B cell (primary cell): ENCODE data around the gene ZSCAN30. TPM values are rescaled to one million over a fixed set of nuclear protein-coding genes. Genes with fewer than 3 reads are reported as not detected.

Experiments used
- ATAC-seq: fragments of 200-7000 bp; cut with Tn5 transposase; one replicate; pipeline ENCODE4 v1.10.0; 2021; ENCODE audit warnings: low read depth, mild to moderate bottlenecking, moderate number of reproducible peaks, moderate library complexity
- CTCF ChIA-PET: fragments of 350-600 bp; sonication (Branson Sonifier 250); formaldehyde crosslinking; loops from one replicate; lab custom pipeline; 2021; ENCODE audit warnings: antibody characterized with exemption, inconsistent platforms; lab: Charles Lee
- POLR2A ChIA-PET: fragments of 350-600 bp; sonication (Branson Sonifier 250); formaldehyde crosslinking; loops from one replicate; lab custom pipeline; 2021; ENCODE audit warnings: antibody characterized with exemption; lab: Charles Lee
- DNase-seq: peaks from one replicate; pipeline ENCODE4 v3.0.0; 2013
- H2AFZ ChIP-seq: 2 replicates; pipeline ENCODE4 v1.6.1; 2012; ENCODE audit warnings: mild to moderate bottlenecking, low read depth, low read length; ENCODE audit not compliant: insufficient read depth, poor library complexity, severe bottlenecking
- H3K27ac ChIP-seq, 2 donors: 1 replicate in 1 of 2; 2 replicates in 1 of 2; pipeline ENCODE4 v1.5.1; 2012 to 2013; ENCODE audit warnings: low read length in 2 of 2, mild to moderate bottlenecking in 2 of 2, moderate library complexity in 1 of 2
- H3K27me3 ChIP-seq, 4 experiments: fragments of 200-600 bp in 1 of 4; sonication (generic) in 1 of 4; replicated peaks in 1 of 4; 1 replicate in 2 of 4; 2 replicates in 2 of 4; pipeline versions ENCODE4 v1.6.1 to v1.7.0; 2013 to 2016; ENCODE audit warnings: low read length in 3 of 4, mild to moderate bottlenecking in 2 of 4, mixed read lengths in 1 of 4, moderate library complexity in 1 of 4; ENCODE audit not compliant: insufficient read depth in 4 of 4, control insufficient read depth in 3 of 4; ENCODE audit errors: control extremely low read depth in 1 of 4
- H3K36me3 ChIP-seq, 2 experiments: replicated peaks in 1 of 2; 1 replicate in 1 of 2; 2 replicates in 1 of 2; pipeline versions ENCODE4 v1.6.1 to v1.7.1; 2013; ENCODE audit warnings: low read length in 1 of 2; ENCODE audit not compliant: insufficient read depth in 2 of 2, control insufficient read depth in 1 of 2; ENCODE audit errors: control extremely low read depth in 1 of 2, extremely low read depth in 1 of 2
- H3K4me1 ChIP-seq, 2 donors: fragments of 200-600 bp in 1 of 2; sonication (generic) in 1 of 2; 1 replicate in 1 of 2; 2 replicates in 1 of 2; pipeline versions ENCODE4 v1.5.1 to v1.6.1; 2013 to 2017; ENCODE audit warnings: low read length in 2 of 2; ENCODE audit not compliant: control insufficient read depth in 2 of 2, insufficient read depth in 2 of 2
- H3K4me2 ChIP-seq: replicated peaks from 2 replicates; pipeline ENCODE3; 2012; ENCODE audit warnings: mild to moderate bottlenecking, low read depth, low read length; ENCODE audit not compliant: poor library complexity, severe bottlenecking
- H3K4me3 ChIP-seq, 5 experiments: fragments of 200-600 bp in 1 of 5; sonication (generic) in 1 of 5; 1 replicate in 3 of 5; 2 replicates in 2 of 5; pipeline versions ENCODE4 v1.5.1 to v1.7.0; 2011 to 2016; ENCODE audit warnings: low read length in 4 of 5, mild to moderate bottlenecking in 4 of 5, low read depth in 2 of 5, control low read depth in 1 of 5, moderate library complexity in 1 of 5; ENCODE audit not compliant: insufficient read depth in 1 of 5; ENCODE audit errors: control extremely low read depth in 1 of 5, extremely low read depth in 1 of 5
- H3K79me2 ChIP-seq: fragments of 200-600 bp; sonication (generic); one replicate; pipeline ENCODE4 v1.6.0; 2016; ENCODE audit warnings: low read length; ENCODE audit not compliant: control insufficient read depth, insufficient read depth
- H3K9ac ChIP-seq: fragments of 200-600 bp; sonication (generic); 2 replicates; pipeline ENCODE4 v1.6.1; 2017; ENCODE audit warnings: mild to moderate bottlenecking, low read length, moderate library complexity
- H3K9me3 ChIP-seq, 3 donors: one replicate each; pipeline versions ENCODE4 v1.6.1 to v1.7.1; 2013; ENCODE audit warnings: low read length in 2 of 3; ENCODE audit not compliant: control insufficient read depth in 2 of 3, insufficient read depth in 1 of 3; ENCODE audit errors: control extremely low read depth in 1 of 3
- H4K20me1 ChIP-seq: 2 replicates; pipeline ENCODE4 v1.6.0; 2012; ENCODE audit warnings: mild to moderate bottlenecking, low read length; ENCODE audit not compliant: insufficient read depth, control insufficient read depth, poor library complexity, severe bottlenecking
- H3K27ac Mint-ChIP-seq: one replicate; pipeline ENCODE4 v1.8.0; 2021; ENCODE audit warnings: mixed read lengths
- H3K27me3 Mint-ChIP-seq: one replicate; pipeline ENCODE4 v1.8.0; 2021; ENCODE audit warnings: mixed read lengths
- H3K4me1 Mint-ChIP-seq: one replicate; pipeline ENCODE4 v1.8.0; 2021; ENCODE audit warnings: mixed read lengths
- H3K4me3 Mint-ChIP-seq: one replicate; pipeline ENCODE4 v1.8.0; 2021; ENCODE audit warnings: mixed read lengths
- H3K9me3 Mint-ChIP-seq: one replicate; pipeline ENCODE4 v1.8.0; 2022; ENCODE audit warnings: mixed read lengths; ENCODE audit not compliant: insufficient read depth
- CTCF ChIP-seq: fragments of 200-600 bp; IDR thresholded peaks from one replicate; pipeline ENCODE4 v1.8.0; 2022; ENCODE audit warnings: antibody characterized with exemption, mild to moderate bottlenecking
- EZH2 ChIP-seq: IDR thresholded peaks from 2 replicates; pipeline ENCODE4 v1.6.1; 2012; ENCODE audit warnings: borderline replicate concordance, low read depth, mild to moderate bottlenecking, moderate library complexity, low read length; ENCODE audit not compliant: insufficient read depth, poor library complexity, severe bottlenecking
- whole genome bisulfite sequencing: methylation state at CpG from one replicate; pipeline ENCODE4 v1.1.5; 2013; ENCODE audit warnings: missing lambda C conversion rate; ENCODE audit not compliant: insufficient coverage; 5-methylcytosine and 5-hydroxymethylcytosine counted together
- intact Hi-C: fragments of 100-400 bp; cut with micrococcal nuclease; formaldehyde crosslinking; loops from one replicate; pipeline ENCODE4 v1.10.0; 2022
- polyA plus RNA-seq: library from polyadenylated mRNA; depleted of rRNA; stranded (reverse); fragments of >200 nt; gene quantifications from 2 replicates; pipeline ENCODE4 v1.2.3, GENCODE V29; 2012
- total RNA-seq, 2 donors: library from RNA; stranded (reverse); fragments of 120-200 nt in 1 of 2; gene quantifications; 1 replicate in 1 of 2; 2 replicates in 1 of 2; pipeline versions ENCODE4 v1.2.3 to v1.2.4, GENCODE V29; 2013 to 2022

ZSCAN30 gene
- total and polyA plus RNA-seq, 2 donors (not counting 1 experiment from before 2014, with no cell fraction given), result 11.0 to 37.3 TPM

DNA sequence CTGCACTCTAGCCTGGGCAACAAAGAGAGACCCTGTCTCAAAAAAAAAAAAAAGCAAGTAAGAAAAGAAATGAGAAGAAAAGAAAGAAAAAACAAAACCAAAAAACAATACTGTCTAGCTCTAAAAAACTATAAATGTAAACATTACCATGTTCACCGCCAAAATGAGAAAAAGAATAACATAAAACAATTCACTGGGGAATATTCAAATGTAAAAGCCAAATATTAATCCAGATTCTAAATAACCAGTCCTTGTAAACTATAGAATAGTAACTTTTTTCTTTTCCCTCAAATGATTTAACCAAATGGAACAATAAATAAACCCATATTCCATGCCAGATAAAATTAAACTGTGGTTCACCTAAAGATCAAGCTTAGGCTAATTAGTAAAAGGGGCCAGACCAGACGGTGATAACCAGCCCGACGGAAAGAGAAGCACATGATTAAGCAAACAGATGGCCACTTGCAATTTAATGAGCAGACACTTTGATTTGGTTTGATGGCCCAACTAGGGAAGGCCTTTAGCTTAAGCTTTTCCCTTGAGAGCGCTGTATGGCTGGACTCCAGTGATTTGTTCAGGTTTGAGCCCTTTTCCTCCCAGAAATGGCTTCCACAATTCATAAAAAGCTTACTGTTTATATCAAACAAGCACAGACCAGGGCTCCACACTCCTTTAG is 88.6 kb downstream of the ZSCAN30 start:
- POLR2A ChIA-PET, result no interaction called here
- DNase-seq (no peak), ATAC-seq (no peak)
- no peak overlapping the region for H3K27ac Mint-ChIP-seq
- Histone ChIP-seq H4K20me1 (no peaks in the 10 kb centered on the region), H3K4me1 (no peaks in the 10 kb centered on the region), H3K79me2 (no peaks in the 10 kb centered on the region), H3K27me3 (no peaks in the 10 kb centered on the region), H3K27ac (no peak overlapping the region), H3K9ac (no peak overlapping the region), H2AFZ (no peak overlapping the region), H3K4me3 (no peak overlapping the region), H3K36me3 (no peaks in the 10 kb centered on the region), H3K9me3 (peaks cover 0 to 3% (median 2%) of the 10 kb centered on the region in 3 donors), H3K4me2 (no peak overlapping the region)
- intact Hi-C loops, result no loop called here
- H3K4me1 Mint-ChIP-seq, result no peaks in the 10 kb centered on the region
- 94% methylated on average over 3 of the region's 5 CpGs for WGBS
- H3K9me3 Mint-ChIP-seq, result peaks cover 7% of the 10 kb centered on the region
- CTCF ChIA-PET, result interaction anchor here (0.8 to 1.5 kb wide), 2 partner anchors 56 to 176 kb away, joined by 3 read pairs; no protein-coding TSS in a partner anchor
- no peak for TF ChIP-seq CTCF
- TF ChIP-seq EZH2, result no peak
- H3K27me3 Mint-ChIP-seq, result peaks cover 14% of the 10 kb centered on the region
- H3K4me3 Mint-ChIP-seq, result no peak overlapping the region

Other genes starting within 250 kb of the ZSCAN30 start
- 62.6 and 63.3 TPM in 2 replicates for gene MAPRE2, start 248.8 kb downstream of the ZSCAN30 start, total RNA-seq
- gene MAPRE2, start 248.8 kb downstream of the ZSCAN30 start, polyA plus RNA-seq, result 33.6 and 36.7 TPM in 2 replicates
- 63.0 and 67.2 TPM in 2 replicates for gene ZNF397, start 49.2 kb downstream of the ZSCAN30 start, total RNA-seq
- gene ZNF397, start 49.2 kb downstream of the ZSCAN30 start, polyA plus RNA-seq, result 16.6 and 16.8 TPM in 2 replicates
- gene ZNF24, start 54.2 kb upstream of the ZSCAN30 start, total RNA-seq, result 80.1 and 83.7 TPM in 2 replicates
- gene ZNF24, start 54.2 kb upstream of the ZSCAN30 start, polyA plus RNA-seq, result 13.8 and 28.3 TPM in 2 replicates
- 3.2 and 4.8 TPM in 2 replicates for gene ZNF396, start 87.1 kb upstream of the ZSCAN30 start, total RNA-seq
- 0.40 and 0.50 TPM in 2 replicates for gene ZNF396, start 87.1 kb upstream of the ZSCAN30 start, polyA plus RNA-seq
- gene INO80C, start 207.7 kb upstream of the ZSCAN30 start, total RNA-seq, result 37.9 and 38.5 TPM in 2 replicates
- gene INO80C, start 207.7 kb upstream of the ZSCAN30 start, polyA plus RNA-seq, result 18.2 and 33.6 TPM in 2 replicates